Measurements from ENCODE around the gene SPATA3.
A peak's percentile ranks its signal among the peaks of the same experiment; 100 is the strongest.

Gene SPATA3

DNA sequence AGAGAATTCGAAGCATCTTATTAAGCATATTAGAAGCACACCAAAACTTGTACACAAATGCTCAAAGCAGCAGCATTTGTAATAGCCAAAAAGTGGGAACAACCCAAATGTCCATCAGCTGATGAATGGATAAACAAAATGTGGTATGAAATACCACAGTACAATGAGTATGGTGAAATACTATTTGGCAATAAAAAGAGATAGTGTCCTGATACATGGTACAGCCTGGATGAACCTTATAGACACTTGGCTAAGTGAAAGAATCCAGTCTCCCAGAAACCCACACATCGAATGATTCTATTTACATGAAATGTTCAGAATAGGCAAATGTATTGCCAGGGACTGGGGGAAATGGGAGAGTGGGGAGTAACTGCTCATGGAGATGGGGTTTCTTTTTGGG, 3.0 kb downstream of the SPATA3 start:
- H3K18ac ChIP-seq (ENCODE audit: low read length): no peak overlapping the region
- no peak overlapping the region for H3K9ac ChIP-seq (ENCODE audit: low read depth, low read length, poor library complexity)
- H3K4me3 ChIP-seq (ENCODE audit: low read length in 2 of 2): no peak overlapping the region
- H2AK5ac ChIP-seq (ENCODE audit: low read depth, low read length): no peak overlapping the region
- H3K4ac ChIP-seq (ENCODE audit: low read length): no peak overlapping the region
- H3K9me3 ChIP-seq (replicated peaks in 1 of 2; ENCODE audit: control insufficient read depth in 2 of 2, insufficient read depth in 1 of 2, low read depth in 1 of 2, low read length in 2 of 2): peaks cover 2 to 7% of the 10 kb centered on the region in 2 donors
- H2BK5ac ChIP-seq (ENCODE audit: low read length): no peak overlapping the region
- no peak overlapping the region for H2AFZ ChIP-seq (ENCODE audit: low read length)
- no peak overlapping the region for H3K4me2 ChIP-seq (ENCODE audit: insufficient read depth, low read length, poor library complexity, severe bottlenecking)
- no peaks in the 10 kb centered on the region for H3K4me1 ChIP-seq (ENCODE audit: control insufficient read depth in 2 of 2, insufficient read depth in 1 of 2, low read depth in 1 of 2, low read length in 2 of 2)
- no peaks in the 10 kb centered on the region for H3K79me1 ChIP-seq (ENCODE audit: low read depth, low read length)
- WGBS, 2 donors (ENCODE audit: extremely low coverage in 2 of 2, insufficient read length in 2 of 2, insufficient replicate concordance in 1 of 2): no CpG with 5 or more reads among the region's 2 CpGs
- no peak overlapping the region for H3K14ac ChIP-seq (ENCODE audit: low read length)
- DNase-seq (ENCODE audit: low spot score): no peak
- no peak overlapping the region for H2BK12ac ChIP-seq (ENCODE audit: low read length)
- peaks cover 0 to 14% (median 0%) of the 10 kb centered on the region in 3 experiments for H3K27me3 ChIP-seq (ENCODE audit: control insufficient read depth in 3 of 3, insufficient read depth in 3 of 3, low read depth in 1 of 3, low read length in 3 of 3)
- H4K91ac ChIP-seq (ENCODE audit: low read depth, low read length, poor library complexity): no peak overlapping the region
- H2BK15ac ChIP-seq (ENCODE audit: low read length): no peak overlapping the region
- no peaks in the 10 kb centered on the region for H3K36me3 ChIP-seq (replicated peaks in 1 of 2; ENCODE audit: control insufficient read depth in 2 of 2, insufficient read depth in 2 of 2, low read length in 2 of 2)
- no peak overlapping the region for H3K23ac ChIP-seq (ENCODE audit: low read depth, low read length, poor library complexity)
- no peak overlapping the region for H3K27ac ChIP-seq (replicated peaks; ENCODE audit: low read length)
- no peak overlapping the region for H4K8ac ChIP-seq (ENCODE audit: low read depth, low read length)
- no peak overlapping the region for H2BK120ac ChIP-seq (ENCODE audit: low read depth, low read length)

DNA sequence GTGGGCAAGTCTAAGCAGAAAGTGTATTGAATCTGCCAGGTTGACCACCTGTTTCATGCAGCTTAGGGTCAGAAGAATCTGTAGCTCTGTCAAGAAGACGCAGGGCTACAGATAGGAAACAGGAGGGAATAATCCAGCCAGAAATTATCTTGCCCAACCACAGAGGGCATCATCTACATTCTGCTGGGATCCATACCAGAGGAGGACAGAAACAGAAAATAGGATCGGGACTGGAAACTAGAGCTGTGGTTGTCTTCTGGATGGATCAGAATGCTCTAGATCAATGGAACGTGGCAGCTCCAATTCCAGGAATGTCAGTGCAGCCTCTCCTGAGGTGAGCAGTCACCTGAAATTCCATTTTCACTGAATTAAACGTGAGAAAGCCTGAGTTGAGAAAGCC, 3.6 kb downstream of the SPATA3 start:
- no peak overlapping the region for H3K14ac ChIP-seq (ENCODE audit: low read length)
- H3K23ac ChIP-seq (ENCODE audit: low read depth, low read length, poor library complexity): no peak overlapping the region
- H3K79me1 ChIP-seq (ENCODE audit: low read depth, low read length): no peaks in the 10 kb centered on the region
- no peak overlapping the region for H2BK15ac ChIP-seq (ENCODE audit: low read length)
- H3K18ac ChIP-seq (ENCODE audit: low read length): no peak overlapping the region
- no CpG with 5 or more reads among the region's 4 CpGs for WGBS, 2 donors (ENCODE audit: extremely low coverage in 2 of 2, insufficient read length in 2 of 2, insufficient replicate concordance in 1 of 2)
- no peak overlapping the region for H2BK5ac ChIP-seq (ENCODE audit: low read length)
- no peak overlapping the region for H2BK120ac ChIP-seq (ENCODE audit: low read depth, low read length)
- H3K4ac ChIP-seq (ENCODE audit: low read length): no peak overlapping the region
- H3K9me3 ChIP-seq (replicated peaks in 1 of 2; ENCODE audit: control insufficient read depth in 2 of 2, insufficient read depth in 1 of 2, low read depth in 1 of 2, low read length in 2 of 2): peaks cover 2 to 7% of the 10 kb centered on the region in 2 donors
- no peak overlapping the region for H4K91ac ChIP-seq (ENCODE audit: low read depth, low read length, poor library complexity)
- no peak for DNase-seq (ENCODE audit: low spot score)
- H3K27ac ChIP-seq (replicated peaks; ENCODE audit: low read length): no peak overlapping the region
- H3K4me3 ChIP-seq (ENCODE audit: low read length in 2 of 2): no peak overlapping the region
- no peak overlapping the region for H3K9ac ChIP-seq (ENCODE audit: low read depth, low read length, poor library complexity)
- H2BK12ac ChIP-seq (ENCODE audit: low read length): no peak overlapping the region
- H2AK5ac ChIP-seq (ENCODE audit: low read depth, low read length): no peak overlapping the region
- no peak overlapping the region for H2AFZ ChIP-seq (ENCODE audit: low read length)
- no peaks in the 10 kb centered on the region for H3K4me1 ChIP-seq (ENCODE audit: control insufficient read depth in 2 of 2, insufficient read depth in 1 of 2, low read depth in 1 of 2, low read length in 2 of 2)
- H4K8ac ChIP-seq (ENCODE audit: low read depth, low read length): no peak overlapping the region
- no peak overlapping the region for H3K4me2 ChIP-seq (ENCODE audit: insufficient read depth, low read length, poor library complexity, severe bottlenecking)
- peaks cover 0 to 14% (median 0%) of the 10 kb centered on the region in 3 experiments for H3K27me3 ChIP-seq (ENCODE audit: control insufficient read depth in 3 of 3, insufficient read depth in 3 of 3, low read depth in 1 of 3, low read length in 3 of 3)
- H3K36me3 ChIP-seq (replicated peaks in 1 of 2; ENCODE audit: control insufficient read depth in 2 of 2, insufficient read depth in 2 of 2, low read length in 2 of 2): no peaks in the 10 kb centered on the region

- Histone ChIP-seq H3K79me1 (ENCODE audit: low read depth, low read length) (no peaks in the 10 kb centered on the region), H2BK5ac (ENCODE audit: low read length) (no peak overlapping the region), H3K9me3 (replicated peaks in 1 of 2; ENCODE audit: control insufficient read depth in 2 of 2, insufficient read depth in 1 of 2, low read depth in 1 of 2, low read length in 2 of 2) (peaks cover 2 to 7% of the 10 kb centered on the region in 2 donors), H3K18ac (ENCODE audit: low read length) (peak overlapping the region; percentile 17), H3K27ac (replicated peaks; ENCODE audit: low read length) (no peak overlapping the region), H3K4me1 (ENCODE audit: control insufficient read depth in 2 of 2, insufficient read depth in 1 of 2, low read depth in 1 of 2, low read length in 2 of 2) (no peaks in the 10 kb centered on the region), H4K8ac (ENCODE audit: low read depth, low read length) (no peak overlapping the region), H2AK5ac (ENCODE audit: low read depth, low read length) (no peak overlapping the region), H3K27me3 (ENCODE audit: control insufficient read depth in 3 of 3, insufficient read depth in 3 of 3, low read depth in 1 of 3, low read length in 3 of 3) (peaks cover 0 to 14% (median 0%) of the 10 kb centered on the region in 3 experiments), H3K4me2 (ENCODE audit: insufficient read depth, low read length, poor library complexity, severe bottlenecking) (no peak overlapping the region), H4K91ac (ENCODE audit: low read depth, low read length, poor library complexity) (no peak overlapping the region), H3K23ac (ENCODE audit: low read depth, low read length, poor library complexity) (no peak overlapping the region), H3K14ac (ENCODE audit: low read length) (no peak overlapping the region), H3K4ac (ENCODE audit: low read length) (no peak overlapping the region), H3K9ac (ENCODE audit: low read depth, low read length, poor library complexity) (no peak overlapping the region), H3K36me3 (replicated peaks in 1 of 2; ENCODE audit: control insufficient read depth in 2 of 2, insufficient read depth in 2 of 2, low read length in 2 of 2) (no peaks in the 10 kb centered on the region), H3K4me3 (ENCODE audit: low read length in 2 of 2) (no peak overlapping the region), H2AFZ (ENCODE audit: low read length) (peak overlapping the region; percentile 38), H2BK120ac (ENCODE audit: low read depth, low read length) (no peak overlapping the region), H2BK12ac (ENCODE audit: low read length) (no peak overlapping the region), H2BK15ac (ENCODE audit: low read length) (no peak overlapping the region)
- WGBS, 2 donors (ENCODE audit: extremely low coverage in 2 of 2, insufficient read length in 2 of 2, insufficient replicate concordance in 1 of 2): no CpG with 5 or more reads among the region's 24 CpGs
- no peak for DNase-seq (ENCODE audit: low spot score)
These were observed 4.4 kb downstream of the SPATA3 start for GRCh38 chr2:231000211-231000904.

- Histone ChIP-seq H2BK12ac (ENCODE audit: low read length) (no peak overlapping the region), H3K79me1 (ENCODE audit: low read depth, low read length) (no peaks in the 10 kb centered on the region), H4K8ac (ENCODE audit: low read depth, low read length) (no peak overlapping the region), H2BK5ac (ENCODE audit: low read length) (no peak overlapping the region), H3K27ac (replicated peaks; ENCODE audit: low read length) (no peak overlapping the region), H4K91ac (ENCODE audit: low read depth, low read length, poor library complexity) (no peak overlapping the region), H3K18ac (ENCODE audit: low read length) (no peak overlapping the region), H3K4ac (ENCODE audit: low read length) (no peak overlapping the region), H3K4me3 (ENCODE audit: low read length in 2 of 2) (no peak overlapping the region), H2AFZ (ENCODE audit: low read length) (no peak overlapping the region), H2BK120ac (ENCODE audit: low read depth, low read length) (no peak overlapping the region), H3K23ac (ENCODE audit: low read depth, low read length, poor library complexity) (no peak overlapping the region), H3K14ac (ENCODE audit: low read length) (no peak overlapping the region), H2BK15ac (ENCODE audit: low read length) (no peak overlapping the region), H3K9me3 (replicated peaks in 1 of 2; ENCODE audit: control insufficient read depth in 2 of 2, insufficient read depth in 1 of 2, low read depth in 1 of 2, low read length in 2 of 2) (peaks cover 2 to 7% of the 10 kb centered on the region in 2 donors), H2AK5ac (ENCODE audit: low read depth, low read length) (no peak overlapping the region), H3K27me3 (ENCODE audit: control insufficient read depth in 3 of 3, insufficient read depth in 3 of 3, low read depth in 1 of 3, low read length in 3 of 3) (peaks cover 0 to 14% (median 0%) of the 10 kb centered on the region in 3 experiments), H3K4me2 (ENCODE audit: insufficient read depth, low read length, poor library complexity, severe bottlenecking) (no peak overlapping the region), H3K9ac (ENCODE audit: low read depth, low read length, poor library complexity) (no peak overlapping the region), H3K4me1 (ENCODE audit: control insufficient read depth in 2 of 2, insufficient read depth in 1 of 2, low read depth in 1 of 2, low read length in 2 of 2) (no peaks in the 10 kb centered on the region), H3K36me3 (replicated peaks in 1 of 2; ENCODE audit: control insufficient read depth in 2 of 2, insufficient read depth in 2 of 2, low read length in 2 of 2) (no peaks in the 10 kb centered on the region)
- WGBS, 2 donors (ENCODE audit: extremely low coverage in 2 of 2, insufficient read length in 2 of 2, insufficient replicate concordance in 1 of 2): no CpG with 5 or more reads among the region's 7 CpGs
- no peak for DNase-seq (ENCODE audit: low spot score)
These were observed 5.1 kb downstream of the SPATA3 start for GRCh38 chr2:231001036-231001435.
